ENCODE data around the gene EYS. TPM values are rescaled to one million over a fixed set of nuclear protein-coding genes. Genes with fewer than 3 reads are reported as not detected.

Gene EYS
- total RNA-seq, 1 experiment from 2014 or later: 0.13 TPM

GRCh38 chr6:65221153-65221552 is 485.9 kb downstream of the EYS start:
- no peak for DNase-seq (ENCODE audit: low spot score)

GRCh38 chr6:65202738-65203137 is 504.3 kb downstream of the EYS start:
- DNase-seq (ENCODE audit: low spot score): no peak

GRCh38 chr6:65199683-65200082 is 507.3 kb downstream of the EYS start:
- no peak for DNase-seq (ENCODE audit: low spot score)

- DNase-seq (ENCODE audit: low spot score): no peak
Observed at GRCh38 chr6:65199121-65199520, 507.9 kb downstream of the EYS start.

GRCh38 chr6:65191471-65191870 is 515.6 kb downstream of the EYS start:
- DNase-seq (ENCODE audit: low spot score): no peak

DNA sequence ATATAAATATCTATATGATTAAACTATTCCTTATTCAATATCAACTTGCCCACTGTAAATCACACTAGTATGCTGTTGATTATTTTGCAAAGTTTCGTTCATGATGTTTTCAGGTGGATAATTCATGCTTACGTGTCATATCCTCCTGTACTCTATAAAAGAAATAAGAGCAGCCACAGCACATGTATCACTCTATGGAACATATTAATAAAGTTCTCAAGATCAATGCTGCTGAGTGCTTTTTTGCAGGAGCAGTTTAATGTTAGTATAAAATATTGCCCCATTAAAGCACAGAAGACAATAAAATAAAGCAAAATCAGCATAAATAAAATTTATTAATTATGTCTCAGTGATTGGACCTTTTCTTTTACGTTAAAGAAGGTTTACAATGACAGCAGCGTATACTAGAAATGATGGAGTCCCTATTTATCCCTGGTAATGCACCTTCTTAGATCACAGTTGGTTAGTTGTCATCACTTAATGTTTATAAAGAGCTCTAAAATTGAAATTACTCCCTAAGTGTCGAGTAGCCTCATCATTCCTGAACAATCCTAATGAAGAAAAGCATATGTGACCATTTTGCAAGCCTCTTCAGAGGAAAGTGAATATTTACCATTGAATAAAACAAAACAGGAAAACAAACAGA is 517.7 kb downstream of the EYS start:
- DNase-seq (ENCODE audit: low spot score): no peak

DNA sequence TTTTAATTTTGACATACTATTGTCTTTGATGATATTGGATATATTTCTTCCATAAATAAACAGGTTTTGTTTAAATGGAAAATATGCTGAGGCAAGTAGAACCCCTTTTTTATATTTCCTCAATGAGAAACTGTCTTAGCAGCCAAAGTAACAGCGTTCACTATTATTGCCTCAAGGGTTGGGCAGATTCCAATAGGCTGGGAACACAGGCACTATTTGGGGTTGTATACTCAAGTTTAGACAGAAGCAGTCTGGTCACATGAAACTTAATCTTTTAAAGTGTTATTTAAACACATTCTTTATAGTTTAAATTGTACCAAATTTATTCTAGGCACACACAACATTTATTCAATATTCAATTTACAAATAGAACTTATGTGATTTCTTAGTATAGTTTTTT is 520.2 kb downstream of the EYS start:
- DNase-seq (ENCODE audit: low spot score): no peak

DNA sequence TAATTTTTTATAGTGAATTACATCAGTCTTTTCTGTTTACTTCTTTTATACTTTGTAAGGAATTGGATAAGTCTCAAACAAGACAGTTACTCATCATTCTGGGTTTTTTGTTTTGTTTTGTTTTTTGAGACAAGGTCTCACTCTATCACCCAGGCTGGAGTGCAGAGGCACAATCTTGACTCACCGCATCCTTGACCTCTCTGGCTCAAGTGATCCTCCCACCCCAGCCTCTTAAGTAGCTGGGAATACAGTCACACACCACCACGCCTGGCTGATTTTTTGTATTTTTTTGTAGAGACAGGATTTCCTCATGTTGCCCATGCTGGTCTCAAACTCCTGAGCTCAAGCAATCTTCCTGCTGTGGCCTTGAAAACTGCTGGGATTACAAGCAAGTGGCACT is 524.3 kb downstream of the EYS start:
- no peak for DNase-seq (ENCODE audit: low spot score)

DNA sequence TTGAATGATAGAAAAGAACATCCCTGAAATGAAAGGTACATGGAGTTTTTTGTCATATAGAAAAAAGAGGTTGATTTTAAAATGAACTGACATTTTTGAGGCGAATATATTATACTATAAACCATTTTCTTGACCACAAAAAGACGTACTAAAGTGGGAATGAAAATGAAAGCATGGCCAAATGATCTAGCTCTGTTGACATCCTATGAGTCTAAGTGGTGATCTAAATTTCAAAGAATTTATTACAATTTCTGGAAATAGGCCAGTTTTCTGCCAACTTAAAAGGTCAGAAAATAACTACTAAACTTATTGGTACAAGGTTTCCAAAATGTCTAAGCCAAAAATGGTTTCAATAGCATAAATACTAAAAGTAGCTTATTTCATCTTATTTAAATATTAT is 536.8 kb downstream of the EYS start:
- no peak for DNase-seq (ENCODE audit: low spot score)

DNA sequence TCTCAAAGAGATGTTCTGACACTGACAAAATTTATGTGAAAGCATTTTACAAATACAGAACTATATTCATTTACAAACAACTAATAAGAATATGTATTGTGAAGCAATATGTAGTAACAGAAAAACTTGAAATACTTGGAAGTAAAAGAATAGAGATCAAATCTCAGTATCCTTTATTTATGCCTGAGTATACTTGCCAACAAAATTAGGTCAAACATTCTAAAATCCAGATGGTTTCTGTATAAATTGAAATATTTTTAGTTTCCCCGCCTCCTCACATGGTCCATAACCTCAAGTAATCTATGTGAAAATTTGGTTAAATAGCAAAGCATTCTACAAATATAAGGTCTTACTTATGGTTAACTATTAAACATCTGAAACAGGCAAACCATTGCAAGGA is 545.4 kb downstream of the EYS start:
- no peak for DNase-seq (ENCODE audit: low spot score)

GRCh38 chr6:65157025-65157424 is 550.0 kb downstream of the EYS start:
- no peak for DNase-seq (ENCODE audit: low spot score)

GRCh38 chr6:65155083-65155482 is 551.9 kb downstream of the EYS start:
- DNase-seq (ENCODE audit: low spot score): no peak

DNA sequence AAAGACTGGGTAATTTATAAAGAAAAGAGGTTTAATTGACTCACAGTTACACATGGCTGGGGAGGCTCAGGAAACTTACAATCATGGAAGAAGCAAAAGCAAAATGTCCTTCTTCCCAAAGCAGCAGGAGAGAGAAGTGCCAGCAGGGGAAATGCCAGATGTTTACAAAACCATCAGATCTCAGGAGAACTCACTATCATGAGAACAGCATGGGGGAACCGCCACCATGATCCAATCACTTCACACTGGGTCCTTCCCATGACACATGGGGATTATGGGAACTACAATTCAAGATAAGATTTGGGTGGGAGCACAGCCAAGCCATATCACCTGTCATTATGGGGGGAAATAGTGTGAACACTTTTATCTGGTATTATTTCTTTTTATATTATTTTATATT is 557.2 kb downstream of the EYS start:
- DNase-seq (ENCODE audit: low spot score): no peak

DNA sequence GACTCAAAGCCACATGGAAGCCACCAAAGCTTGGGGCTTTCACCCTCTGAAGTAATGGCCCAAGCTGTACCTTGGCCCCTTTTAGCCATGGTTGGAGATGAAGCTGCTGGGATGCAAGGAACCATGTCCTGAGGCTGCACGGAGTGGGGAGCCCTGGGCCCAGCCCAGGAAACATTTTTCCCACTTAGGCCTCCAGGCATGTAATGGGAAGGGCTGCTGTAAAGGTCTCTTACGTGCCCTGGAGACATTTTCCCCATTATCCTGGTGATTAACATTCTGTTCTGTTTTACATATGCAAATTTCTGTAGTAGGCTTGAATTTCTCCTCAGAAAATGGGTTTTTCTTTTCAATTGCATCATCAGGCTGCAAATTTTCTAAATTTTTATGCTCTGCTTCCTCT is 558.2 kb downstream of the EYS start:
- DNase-seq (ENCODE audit: low spot score): no peak

GRCh38 chr6:65135567-65135966 is 571.5 kb downstream of the EYS start:
- DNase-seq (ENCODE audit: low spot score): no peak

DNA sequence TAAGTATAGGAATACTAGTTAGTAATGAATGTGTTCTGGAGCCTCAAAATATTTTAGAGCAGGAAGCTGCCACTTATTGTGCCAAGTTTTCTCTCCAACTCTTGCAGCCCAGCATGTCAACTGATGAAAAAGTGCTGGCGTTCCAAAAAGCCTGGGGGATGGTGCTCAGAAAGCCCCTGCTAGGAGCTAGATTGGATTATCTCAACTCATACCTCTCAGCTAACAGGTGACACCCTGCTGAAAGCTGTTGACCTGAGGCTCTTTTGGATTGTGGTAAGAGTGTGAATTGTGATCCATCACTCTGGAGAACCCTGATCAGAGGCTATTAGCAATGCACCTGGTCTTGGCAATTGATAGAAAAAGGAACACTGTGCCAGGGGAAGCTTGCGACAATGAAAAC is 580.4 kb downstream of the EYS start:
- DNase-seq (ENCODE audit: low spot score): no peak

DNA sequence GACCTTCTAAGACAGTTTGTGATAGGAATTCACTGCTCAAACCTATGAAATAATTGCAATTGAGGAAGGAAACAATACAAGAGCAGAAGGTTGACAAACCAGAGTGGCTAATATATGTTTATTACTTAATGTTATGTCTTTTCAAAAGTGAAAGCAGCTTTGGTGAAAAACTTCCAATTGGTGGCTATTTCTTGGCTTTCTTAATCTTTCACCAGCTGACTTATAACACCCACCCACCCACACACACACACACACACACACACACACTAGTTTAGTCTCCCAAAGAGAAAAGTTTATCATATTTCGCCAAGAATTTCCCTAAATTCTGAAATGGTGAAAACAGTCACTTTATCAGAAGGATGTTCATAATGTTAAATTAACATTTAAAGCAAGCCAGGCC is 583.5 kb downstream of the EYS start:
- DNase-seq (ENCODE audit: low spot score): no peak

DNA sequence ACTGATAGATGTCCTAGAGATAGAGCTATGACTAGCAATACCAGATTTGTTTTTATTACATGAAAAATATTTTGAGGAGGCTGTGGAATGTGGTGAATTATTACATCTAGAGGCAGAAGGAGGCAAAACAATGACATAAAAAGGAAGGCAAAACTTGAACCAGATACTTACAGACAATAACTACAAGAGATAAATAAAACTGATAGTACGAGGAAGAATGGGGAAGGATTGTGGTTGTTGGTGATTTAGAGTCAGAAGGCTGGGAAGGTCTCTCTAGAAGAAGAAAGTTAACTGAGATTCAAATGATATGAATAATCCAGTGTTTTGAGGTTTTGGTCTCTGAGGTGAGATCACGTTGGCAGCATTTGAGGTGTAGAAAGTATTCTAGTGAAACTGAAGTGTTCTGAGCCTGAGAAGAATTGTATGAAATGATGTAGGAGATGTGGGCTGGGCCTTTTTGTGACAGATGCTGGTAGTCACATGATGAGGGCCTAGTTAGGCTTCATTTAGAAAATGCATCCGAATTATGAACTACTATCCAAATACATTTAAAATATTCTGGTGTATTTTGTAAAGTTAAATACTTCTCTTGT is 589.1 kb downstream of the EYS start:
- DNase-seq (ENCODE audit: low spot score): no peak

DNA sequence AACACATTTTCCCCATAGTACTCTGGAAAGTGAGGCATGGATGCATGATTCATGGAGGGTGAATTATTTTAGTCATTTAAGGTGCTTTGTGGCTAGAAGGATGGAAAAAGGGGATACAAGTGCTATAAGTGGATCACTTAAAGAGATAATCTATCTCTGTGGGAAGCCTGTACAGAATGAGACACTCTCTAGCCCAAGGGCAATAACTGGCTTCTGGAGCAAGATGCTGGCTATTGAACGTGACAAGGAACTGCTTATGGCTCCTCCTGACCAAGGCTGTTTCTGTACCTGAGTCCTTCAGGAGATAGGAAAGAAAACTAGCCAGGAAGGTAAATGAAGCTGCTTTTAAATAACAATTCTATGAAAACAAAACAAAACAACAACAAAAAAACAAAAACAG is 590.7 kb downstream of the EYS start:
- DNase-seq (ENCODE audit: low spot score): no peak

DNA sequence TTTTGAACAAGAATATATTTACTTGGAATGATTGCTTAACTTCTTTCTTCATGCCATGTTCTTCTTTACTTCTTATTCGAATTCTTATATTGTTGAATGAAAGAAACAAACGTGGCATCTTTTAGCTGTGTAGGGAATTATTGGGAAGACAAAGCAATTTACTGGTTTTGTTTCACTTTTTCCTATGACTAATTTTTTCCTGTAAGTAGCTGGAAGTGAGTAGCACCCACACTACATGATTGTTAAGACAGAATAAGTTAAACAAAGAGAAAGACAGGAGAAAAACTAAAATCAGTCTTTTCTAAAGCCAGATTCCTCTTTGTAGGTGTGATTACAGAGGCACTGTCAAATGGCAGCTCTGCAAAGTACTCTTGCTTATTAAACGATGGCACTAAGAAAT is 593.4 kb downstream of the EYS start:
- no peak for DNase-seq (ENCODE audit: low spot score)

DNA sequence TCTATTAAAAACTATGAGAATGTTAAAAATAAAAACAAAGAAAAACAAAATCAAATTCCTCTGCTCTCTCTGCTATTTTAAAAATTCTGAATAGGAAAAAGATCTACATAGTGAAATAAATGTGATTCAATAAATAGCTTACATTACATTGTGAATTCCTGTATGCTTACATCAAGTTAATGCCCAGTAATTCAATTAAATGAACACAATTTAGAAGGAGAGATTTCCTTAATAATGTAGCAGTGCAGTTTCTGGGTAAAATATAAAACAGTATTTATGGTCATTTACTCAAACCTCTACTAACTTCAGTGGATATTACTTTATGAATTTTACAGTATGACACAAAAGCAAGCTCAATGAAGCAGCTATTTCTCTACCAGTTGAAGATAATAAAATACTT is 594.6 kb downstream of the EYS start:
- no peak for DNase-seq (ENCODE audit: low spot score)

DNA sequence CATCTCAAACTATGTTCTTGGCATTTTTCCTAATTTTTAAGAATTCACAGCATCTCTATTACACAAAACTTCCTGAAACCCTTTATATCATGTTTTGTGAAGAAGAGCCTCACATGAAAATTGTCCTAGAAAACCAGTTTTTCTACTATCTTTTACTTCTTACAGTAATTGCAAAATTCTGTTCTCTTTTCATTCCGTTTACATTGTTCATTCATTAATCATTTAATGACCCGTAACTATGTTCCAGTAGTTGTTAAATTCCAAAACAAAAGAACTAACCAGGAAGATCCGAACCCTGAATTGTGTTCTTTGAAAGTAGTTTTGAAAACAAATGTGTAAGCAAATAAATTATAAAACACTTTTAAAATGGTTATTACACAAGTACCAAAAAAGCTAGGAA is 597.0 kb downstream of the EYS start:
- no peak for DNase-seq (ENCODE audit: low spot score)

- DNase-seq (ENCODE audit: low spot score): no peak
Observed at GRCh38 chr6:65098349-65098748, 608.7 kb downstream of the EYS start.

GRCh38 chr6:65091561-65091960 is 615.5 kb downstream of the EYS start:
- DNase-seq (ENCODE audit: low spot score): no peak

Measured in HT-29 (cell line).